ENCODE measurements around the gene RTN4R. TPM values are rescaled to one million over a fixed set of nuclear protein-coding genes. Genes with fewer than 3 reads are reported as not detected.

Gene RTN4R
- total and polyA plus RNA-seq, 2 experiments from 2014 or later, result 10.6 to 38.4 TPM

GRCh38 chr22:20213833-20214708 lies 54.0 kb downstream of the RTN4R start (continued):
- TF ChIP-seq ZNF331 (CRISPR knock-in tag; IDR thresholded peaks at IDR 0.05; ENCODE audit: low read depth), result no peak
- TF ChIP-seq ETS1 (IDR thresholded peaks at IDR 0.05), result no peak
- TF ChIP-seq EZH2 (IDR thresholded peaks at IDR 0.05; ENCODE audit: low read depth, unreplicated experiment), result no peak
- TF ChIP-seq CREB1 (CRISPR knock-in tag; IDR thresholded peaks at IDR 0.05; ENCODE audit: low read depth), result no peak
- no peak for TF ChIP-seq EZH2phosphoT487 (IDR thresholded peaks at IDR 0.05; ENCODE audit: unreplicated experiment)
- TF ChIP-seq REST (IDR thresholded peaks at IDR 0.05; ENCODE audit: unreplicated experiment), result no peak
- no peak for TF ChIP-seq STAT1 (IDR thresholded peaks at IDR 0.05; ENCODE audit: unreplicated experiment)

- H4K20me1 ChIP-seq (replicated peaks; ENCODE audit: insufficient read depth), result no peaks in the 10 kb centered on the region
- H3F3A ChIP-seq (replicated peaks; ENCODE audit: low read depth), result no peaks in the 10 kb centered on the region
- no peak overlapping the region for H3K4me3 ChIP-seq
- Mint-ChIP-seq H3K9me3 (no peaks in the 10 kb centered on the region), H3K4me3 (no peak overlapping the region), H3K36me3 (ENCODE audit: low read depth) (no peaks in the 10 kb centered on the region), H3K27me3 (ENCODE audit: insufficient read depth, low read depth, poor library complexity) (peaks cover 5% of the 10 kb centered on the region), H3K4me1 (peaks cover under 1% of the 10 kb centered on the region; the same call in 1 of the 3 replicates), H3K27ac (no peak overlapping the region)
- H3K27ac ChIP-seq (ENCODE audit: low read depth), result no peak overlapping the region
- ATAC-seq (no peak), DNase-seq (ENCODE audit: low spot score) (no peak)
- no peaks in the 10 kb centered on the region for H3K9me2 ChIP-seq (ENCODE audit: insufficient read depth)
- H3K79me2 ChIP-seq (replicated peaks; ENCODE audit: insufficient read depth), result no peaks in the 10 kb centered on the region
- no peak for TF ChIP-seq EZH2phosphoT487 (IDR thresholded peaks at IDR 0.05; ENCODE audit: unreplicated experiment)
- TF ChIP-seq REST (IDR thresholded peaks at IDR 0.05; ENCODE audit: unreplicated experiment), result no peak
- TF ChIP-seq JUNB (IDR thresholded peaks at IDR 0.05; ENCODE audit: unreplicated experiment), result no peak
- no peaks in the 10 kb centered on the region for H3K27me3 ChIP-seq (ENCODE audit: insufficient read depth)
- H2AFZ ChIP-seq, result no peak overlapping the region
- no peaks in the 10 kb centered on the region for H3K4me1 ChIP-seq (ENCODE audit: insufficient read depth)
- H3K36me3 ChIP-seq (ENCODE audit: insufficient read depth), result no peaks in the 10 kb centered on the region
- no peak overlapping the region for H3K4me2 ChIP-seq
These were observed 55.1 kb downstream of the RTN4R start for GRCh38 chr22:20212754-20213699.
